ENCODE results near the gene SGPP1. TPM values are rescaled to one million over a fixed set of nuclear protein-coding genes. Genes with fewer than 3 reads are reported as not detected.
A peak's percentile ranks its signal among the peaks of the same experiment; 100 is the strongest.

Gene SGPP1
- total RNA-seq, 1 experiment from 2014 or later: 17.7 TPM

GRCh38 chr14:63770187-63770807, 42.4 kb upstream of the SGPP1 start:
- TF ChIP-seq ELF1 (IDR thresholded peaks at IDR 0.05; ENCODE audit: borderline replicate concordance, low read depth): no peak
- TF ChIP-seq RAD21 (IDR thresholded peaks at IDR 0.05; ENCODE audit: low read depth): peak; percentile 78
- peak; percentile 60 to 78 (median 65); a peak in 5 of 6 replicates for TF ChIP-seq CTCF (IDR thresholded peaks at IDR 0.05 in 2 of 3, conservative IDR thresholded peaks at IDR 0.05 in 1 of 3; ENCODE audit: borderline replicate concordance in 1 of 3, insufficient read depth in 1 of 3, low read depth in 2 of 3, low read length in 2 of 3)
- no peak overlapping the region for H2AFZ ChIP-seq (ENCODE audit: low read depth, low read length, poor library complexity, severe bottlenecking)
- peak; percentile 93 for ATAC-seq
- H3K4me3 ChIP-seq (replicated peaks in 1 of 2; ENCODE audit: low read depth in 1 of 2, low read length in 2 of 2): no peak overlapping the region
- no peaks in the 10 kb centered on the region for H3K27me3 ChIP-seq (ENCODE audit: insufficient read depth, low read length)
- no peaks in the 10 kb centered on the region for H3K9me2 ChIP-seq (ENCODE audit: insufficient read depth)
- H4K20me1 ChIP-seq (ENCODE audit: insufficient read depth): no peaks in the 10 kb centered on the region
- DNase-seq (ENCODE audit: low read depth, low spot score): peak; percentile 36
- peaks cover 2 to 6% of the 10 kb centered on the region in 2 experiments; a peak in 3 of 4 replicates for H3K4me1 ChIP-seq (ENCODE audit: control insufficient read depth in 1 of 2, insufficient read depth in 2 of 2, low read length in 2 of 2)
- no peaks in the 10 kb centered on the region for H3K9me3 ChIP-seq (ENCODE audit: control insufficient read depth in 1 of 2, insufficient read depth in 1 of 2, low read depth in 1 of 2, low read length in 2 of 2)
- H3K79me2 ChIP-seq (ENCODE audit: insufficient read depth, low read length): no peaks in the 10 kb centered on the region
- intact Hi-C loops (cut with micrococcal nuclease): loop anchor here (1.0 to 10.0 kb wide), 4 partner anchors 129 to 381 kb away; partner anchors contain the start of genes PPP2R5E and WDR89
- ChIA-PET POLR2A (interaction anchor here (0.6 to 1.7 kb wide), 2 partner anchors 128 to 229 kb away, joined by 3 to 5 read pairs; partner anchors contain the start of gene WDR89), RAD21 (ENCODE audit: low non-redundant PET in 1 of 2, low total read pairs in 2 of 2, uncharacterized antibody in 2 of 2, unreplicated experiment in 2 of 2) (interaction anchor here in 1 of 2 experiments (1.0 to 1.4 kb wide), 3 partner anchors 128 to 382 kb away, joined by 3 to 5 read pairs (median 3); no protein-coding TSS in a partner anchor), CTCF (interaction anchor here (0.5 to 3.0 kb wide), 17 partner anchors 9 to 534 kb away, joined by 3 to 32 read pairs (median 4); partner anchors contain the start of genes PPP2R5E and WDR89)
- H3K36me3 ChIP-seq (ENCODE audit: control insufficient read depth in 1 of 2, insufficient read depth in 2 of 2, low read length in 2 of 2): no peaks in the 10 kb centered on the region
- no peak overlapping the region for H3K4me2 ChIP-seq (ENCODE audit: low read length)
- no peak overlapping the region for H3K9ac ChIP-seq (ENCODE audit: low read length)
- BruUV-seq (replicated peaks): no TSS peak
- H3K27ac ChIP-seq (ENCODE audit: low read depth, low read length): no peak overlapping the region

- POLR2A ChIA-PET: no interaction called here
- H2AFZ ChIP-seq (ENCODE audit: low read depth, low read length, poor library complexity, severe bottlenecking): no peak overlapping the region
- no peak overlapping the region for H3K27ac ChIP-seq (ENCODE audit: low read depth, low read length)
- H3K36me3 ChIP-seq (ENCODE audit: control insufficient read depth in 1 of 2, insufficient read depth in 2 of 2, low read length in 2 of 2): no peaks in the 10 kb centered on the region
- RAD21 ChIA-PET (ENCODE audit: low non-redundant PET in 1 of 2, low total read pairs in 2 of 2, uncharacterized antibody in 2 of 2, unreplicated experiment in 2 of 2): no interaction called here
- H3K4me1 ChIP-seq (ENCODE audit: control insufficient read depth in 1 of 2, insufficient read depth in 2 of 2, low read length in 2 of 2): no peaks in the 10 kb centered on the region
- ATAC-seq (no peak), DNase-seq (ENCODE audit: low read depth, low spot score) (no peak)
- no peaks in the 10 kb centered on the region for H3K9me2 ChIP-seq (ENCODE audit: insufficient read depth)
- intact Hi-C loops (cut with micrococcal nuclease): no loop called here
- no TSS peak for BruUV-seq (replicated peaks)
- H3K4me3 ChIP-seq (replicated peaks in 1 of 2; ENCODE audit: low read depth in 1 of 2, low read length in 2 of 2): no peak overlapping the region
- H3K9ac ChIP-seq (ENCODE audit: low read length): no peak overlapping the region
- no peak overlapping the region for H3K4me2 ChIP-seq (ENCODE audit: low read length)
- CTCF ChIA-PET: no interaction called here
- TF ChIP-seq CBX3 (IDR thresholded peaks at IDR 0.05; ENCODE audit: low read depth): no peak
- TF ChIP-seq SIN3A (IDR thresholded peaks at IDR 0.05; ENCODE audit: low read depth): no peak
- no peak for TF ChIP-seq MAX (IDR thresholded peaks at IDR 0.05)
- no peak for TF ChIP-seq POLR2AphosphoS5 (IDR thresholded peaks at IDR 0.05; ENCODE audit: low read depth, low read length)
- TF ChIP-seq TCF7L2 (IDR thresholded peaks at IDR 0.05; ENCODE audit: borderline replicate concordance, extremely low read depth, insufficient read depth, insufficient read length): no peak
- H4K20me1 ChIP-seq (ENCODE audit: insufficient read depth): no peaks in the 10 kb centered on the region
- H3K79me2 ChIP-seq (ENCODE audit: insufficient read depth, low read length): no peaks in the 10 kb centered on the region
- H3K9me3 ChIP-seq (ENCODE audit: control insufficient read depth in 1 of 2, insufficient read depth in 1 of 2, low read depth in 1 of 2, low read length in 2 of 2): no peaks in the 10 kb centered on the region
- no peaks in the 10 kb centered on the region for H3K27me3 ChIP-seq (ENCODE audit: insufficient read depth, low read length)
Observed at GRCh38 chr14:63766611-63767010, 38.7 kb upstream of the SGPP1 start.

Data from HCT116 (cell line).